Stimulated activated CD8-positive, alpha-beta memory T cell treated with anti-CD3 and anti-CD28 coated beads, Interleukin-7, amount 100 ng/mL, for 1 hour (primary cell): ENCODE measurements around the gene MYH10.

ENCODE experiments used
- DNase-seq, 2 donors: peaks; one replicate each; pipeline ENCODE4 v3.0.0-alpha.2; 2020; ENCODE audit warnings: low read depth in 2 of 2

The MYH10 gene

DNA sequence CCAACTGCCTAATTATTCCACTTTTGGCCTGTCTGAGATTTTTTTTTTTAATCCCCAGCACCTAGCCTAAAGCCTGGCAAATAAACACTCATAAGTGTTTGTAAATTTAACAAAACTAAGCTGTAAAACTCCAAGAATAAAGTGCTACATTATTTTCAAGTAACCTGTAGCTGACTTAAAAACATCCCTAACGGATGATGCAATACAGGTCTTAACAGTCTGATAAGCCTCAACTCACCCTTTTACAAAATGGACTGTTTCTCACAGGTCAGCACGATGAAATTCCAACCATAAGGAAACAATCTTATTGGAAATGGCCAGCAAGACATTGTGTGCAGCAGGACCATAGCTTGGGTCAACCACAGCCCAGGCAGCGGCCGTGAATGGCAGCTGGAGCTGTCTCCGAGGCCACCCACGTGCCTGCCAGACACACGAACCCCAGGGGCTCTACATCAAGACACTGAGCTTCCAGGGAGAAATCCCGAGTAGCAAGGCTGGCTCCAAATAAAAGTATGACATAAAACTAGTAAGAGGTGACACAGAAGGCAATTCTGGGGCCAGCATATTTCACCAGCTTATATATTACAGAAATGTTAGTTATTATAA lies 135.9 kb downstream of the MYH10 start:
- DNase-seq: no peak

DNA sequence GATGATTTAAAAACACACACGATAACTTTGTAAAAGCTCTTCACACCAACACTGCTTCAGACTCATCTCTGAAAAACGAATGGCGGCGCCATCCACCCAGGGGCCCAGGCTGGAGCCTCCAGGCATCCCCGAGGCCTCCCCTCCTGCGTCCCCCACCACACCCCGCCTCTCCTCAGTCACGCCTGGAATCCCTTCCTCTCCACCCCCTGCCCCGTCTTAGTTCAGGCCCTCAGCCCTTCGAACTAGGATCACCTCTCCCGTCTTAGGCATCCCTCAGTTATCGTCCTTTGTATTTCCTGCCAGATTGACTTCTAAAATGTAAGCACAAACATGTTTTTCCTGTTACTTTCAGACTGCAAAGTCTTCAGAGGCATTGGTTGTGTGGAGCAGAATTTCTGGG lies 136.5 kb downstream of the MYH10 start:
- no peak for DNase-seq

- no peak for DNase-seq
Measured at GRCh38 chr17:8492121-8492520, 138.4 kb downstream of the MYH10 start.

- DNase-seq: no peak
Measured at GRCh38 chr17:8490256-8491023, 140.1 kb downstream of the MYH10 start.

- no peak for DNase-seq
Measured at GRCh38 chr17:8489841-8490240, 140.7 kb downstream of the MYH10 start.

DNA sequence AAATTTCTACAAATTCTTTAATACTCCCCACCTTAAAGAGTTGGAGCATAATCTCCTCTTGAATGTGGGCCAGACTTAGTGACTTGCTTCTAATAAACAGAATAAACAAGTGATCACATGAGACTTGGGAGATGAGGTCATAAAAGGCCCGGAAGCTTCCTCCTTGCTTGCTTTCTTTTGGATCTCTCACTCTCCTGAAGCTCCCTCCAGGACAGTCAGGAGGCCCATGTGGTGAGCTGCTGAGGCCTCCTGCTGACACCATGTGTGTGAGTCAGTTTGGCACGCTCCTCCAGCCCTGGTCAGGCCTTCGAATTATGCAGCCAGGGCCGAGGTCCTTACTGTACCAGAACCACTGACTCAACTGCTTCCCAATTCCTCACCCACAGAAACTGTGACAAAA lies 141.6 kb downstream of the MYH10 start:
- no peak for DNase-seq

GRCh38 chr17:8488491-8488890 lies 142.0 kb downstream of the MYH10 start:
- DNase-seq: no peak

GRCh38 chr17:8487743-8488142 lies 142.8 kb downstream of the MYH10 start:
- DNase-seq: no peak

GRCh38 chr17:8487130-8487645 lies 143.3 kb downstream of the MYH10 start:
- DNase-seq: no peak

DNA sequence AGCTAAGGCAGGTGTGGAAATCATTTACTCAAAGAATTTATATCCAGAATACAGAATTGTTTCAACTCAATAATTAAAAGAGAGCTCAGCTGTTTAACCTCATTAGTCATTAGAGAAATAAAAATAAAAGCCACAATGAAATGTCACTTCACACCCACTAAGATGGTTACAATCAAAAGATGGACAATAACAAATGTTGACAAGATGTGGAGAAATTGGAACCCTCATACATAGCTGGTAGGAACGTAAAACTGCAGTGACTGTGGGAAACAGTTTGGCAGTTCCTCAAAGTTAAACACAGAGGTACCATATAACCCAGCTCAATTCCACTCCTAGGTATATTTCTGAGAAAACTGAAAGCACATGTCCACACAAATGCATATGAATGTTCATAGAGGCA lies 145.0 kb downstream of the MYH10 start:
- no peak for DNase-seq

DNA sequence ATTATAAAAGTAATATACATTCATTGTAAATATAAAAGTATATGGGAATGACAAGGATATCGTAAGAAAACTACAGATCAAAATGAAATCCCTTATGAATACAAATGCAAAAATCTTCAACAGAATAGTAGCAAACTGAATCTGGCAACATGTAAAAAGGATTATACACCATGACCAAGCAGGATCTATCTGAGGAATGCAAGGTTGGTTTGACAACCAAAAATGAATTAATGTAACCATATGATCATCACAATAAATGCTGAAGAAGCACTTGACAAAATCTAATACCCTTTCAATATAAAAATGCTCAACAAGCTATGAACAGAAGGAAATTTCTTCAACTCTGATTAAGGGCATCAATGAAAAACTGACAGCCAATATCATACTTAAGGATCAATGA lies 146.1 kb downstream of the MYH10 start:
- no peak for DNase-seq

GRCh38 chr17:8482546-8482945 lies 148.0 kb downstream of the MYH10 start:
- no peak for DNase-seq

- no peak for DNase-seq
Measured at GRCh38 chr17:8481703-8482102, 148.8 kb downstream of the MYH10 start.

DNA sequence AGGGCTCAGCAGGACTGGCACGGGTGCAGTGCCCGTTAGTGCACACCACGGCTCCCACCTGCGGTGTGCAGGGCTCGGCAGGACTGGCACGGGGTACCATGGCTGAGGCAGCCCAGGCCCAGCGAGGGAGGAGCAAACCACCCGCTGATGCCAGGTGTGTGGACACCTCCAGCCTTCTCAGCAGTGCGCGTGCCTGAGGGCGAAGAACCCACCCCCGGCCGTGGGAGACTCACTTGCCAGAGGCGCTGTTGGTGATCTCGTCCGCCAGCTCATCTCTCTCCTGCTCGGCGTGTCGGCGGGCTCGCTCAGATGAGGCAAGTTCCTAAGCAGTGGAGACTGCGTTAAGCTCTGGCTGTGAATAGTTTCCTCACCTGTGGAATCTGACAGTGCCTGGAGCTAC lies 149.4 kb downstream of the MYH10 start:
- DNase-seq: no peak

GRCh38 chr17:8480011-8480976 lies 150.2 kb downstream of the MYH10 start:
- DNase-seq: no peak

DNA sequence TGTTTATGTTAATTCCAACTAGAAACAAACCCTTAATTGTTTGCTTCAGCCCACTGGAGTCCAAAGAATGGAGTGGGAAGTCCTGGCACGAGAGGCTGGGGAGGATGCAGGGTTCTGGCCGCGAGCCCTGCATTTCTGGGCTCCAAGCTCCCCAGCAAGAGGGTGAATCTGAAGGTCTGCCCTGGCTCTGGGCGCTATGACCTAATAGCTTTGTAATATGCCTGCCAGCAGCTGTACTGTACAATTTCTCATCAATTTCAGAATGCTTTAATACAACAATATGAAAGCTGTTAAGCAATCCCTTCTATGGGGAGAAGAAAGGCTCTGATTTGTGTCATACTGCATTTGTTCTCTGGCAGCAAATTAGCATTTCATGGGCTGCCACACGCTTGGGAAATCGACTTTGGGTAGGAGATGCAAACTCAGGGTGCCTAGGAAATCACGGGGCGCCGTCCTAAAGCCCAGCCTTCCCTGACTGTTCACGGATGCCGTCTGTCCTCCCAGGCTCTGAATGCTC lies 151.0 kb downstream of the MYH10 start:
- no peak for DNase-seq

- no peak for DNase-seq
Measured at GRCh38 chr17:8477715-8478441, 152.6 kb downstream of the MYH10 start.

DNA sequence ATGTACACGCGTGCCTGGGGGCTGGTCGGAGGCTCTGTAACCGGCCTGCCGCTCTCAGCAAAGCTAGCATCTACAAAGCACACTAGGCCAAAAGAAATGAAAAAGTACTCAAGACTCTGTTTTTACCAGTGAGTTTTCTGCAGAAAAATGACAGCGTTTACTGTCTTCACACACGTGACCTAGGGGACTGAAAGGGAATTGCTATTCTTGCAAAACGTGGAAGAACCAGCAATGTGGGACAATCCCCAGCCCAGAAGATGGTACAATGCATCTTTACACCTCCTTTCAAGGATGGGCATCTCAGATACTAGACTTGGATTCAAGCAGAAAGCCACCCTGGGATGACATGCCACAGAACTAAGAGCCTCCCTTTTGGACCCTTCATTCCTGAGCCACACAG lies 153.4 kb downstream of the MYH10 start:
- DNase-seq: no peak

GRCh38 chr17:8476741-8477140 lies 153.8 kb downstream of the MYH10 start:
- no peak for DNase-seq

GRCh38 chr17:8475781-8476180 lies 154.7 kb downstream of the MYH10 start:
- no peak for DNase-seq

- no peak for DNase-seq
Measured at GRCh38 chr17:8475227-8475626, 155.3 kb downstream of the MYH10 start.
